ENCODE measurements around the gene PDX1.
"Not testable (repeated sequence)": the region's sequence is repeated elsewhere in the genome, so short reads cannot be mapped to it uniquely, and the experiment has no call there.

Gene PDX1

DNA sequence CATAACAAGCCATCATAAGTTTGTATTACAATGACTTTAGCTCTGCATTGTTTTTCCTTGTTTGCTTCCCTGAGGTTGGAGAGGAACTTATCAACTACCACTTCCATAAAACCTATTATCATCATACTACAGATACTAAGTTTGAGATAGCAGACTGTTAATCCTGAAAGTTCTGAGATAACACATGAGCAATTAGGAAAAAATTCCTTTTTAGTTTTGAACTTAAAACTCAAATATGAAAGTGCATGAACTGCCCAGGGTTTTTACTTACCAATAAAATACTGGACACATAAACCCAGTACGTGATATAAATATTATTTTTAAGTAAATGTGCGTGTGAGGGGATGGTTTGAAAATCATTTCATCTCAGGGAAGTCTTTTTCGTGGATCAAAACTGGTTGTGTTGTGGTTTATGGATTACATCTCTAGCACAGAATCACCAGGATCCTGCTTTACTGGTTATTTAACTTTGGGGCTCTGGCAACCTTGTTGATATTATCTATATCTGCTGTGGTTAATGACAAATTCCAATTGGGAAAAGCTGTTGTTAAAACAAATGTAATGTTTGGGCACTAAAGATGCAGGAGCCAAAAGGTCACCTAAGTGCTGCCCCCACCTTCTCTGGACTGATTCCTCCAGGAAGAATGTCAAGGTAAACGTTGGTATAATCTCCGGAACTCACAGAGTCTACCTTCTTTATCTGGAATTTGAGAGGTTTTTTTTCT is 36.9 kb downstream of the PDX1 start:
- DNase-seq, result no peak

DNA sequence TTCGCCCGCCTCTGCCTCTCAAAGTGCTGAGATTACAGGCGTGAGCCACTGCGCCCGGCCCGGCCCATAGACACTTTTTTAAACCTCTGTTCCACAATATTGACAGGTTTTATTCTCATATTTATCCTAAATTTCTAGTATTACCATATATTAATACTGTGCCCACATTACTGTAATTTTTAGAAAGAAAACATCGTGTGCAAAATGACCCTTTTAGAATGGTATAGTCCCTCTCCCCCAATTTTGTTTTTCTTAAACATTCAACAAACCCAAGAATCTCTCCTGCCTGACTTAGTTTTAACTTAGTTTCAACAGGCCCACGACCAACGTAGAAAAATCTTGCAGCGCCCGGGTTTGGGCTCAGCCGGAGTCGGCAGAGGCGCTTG is 40.2 kb downstream of the PDX1 start:
- no peak for DNase-seq

DNA sequence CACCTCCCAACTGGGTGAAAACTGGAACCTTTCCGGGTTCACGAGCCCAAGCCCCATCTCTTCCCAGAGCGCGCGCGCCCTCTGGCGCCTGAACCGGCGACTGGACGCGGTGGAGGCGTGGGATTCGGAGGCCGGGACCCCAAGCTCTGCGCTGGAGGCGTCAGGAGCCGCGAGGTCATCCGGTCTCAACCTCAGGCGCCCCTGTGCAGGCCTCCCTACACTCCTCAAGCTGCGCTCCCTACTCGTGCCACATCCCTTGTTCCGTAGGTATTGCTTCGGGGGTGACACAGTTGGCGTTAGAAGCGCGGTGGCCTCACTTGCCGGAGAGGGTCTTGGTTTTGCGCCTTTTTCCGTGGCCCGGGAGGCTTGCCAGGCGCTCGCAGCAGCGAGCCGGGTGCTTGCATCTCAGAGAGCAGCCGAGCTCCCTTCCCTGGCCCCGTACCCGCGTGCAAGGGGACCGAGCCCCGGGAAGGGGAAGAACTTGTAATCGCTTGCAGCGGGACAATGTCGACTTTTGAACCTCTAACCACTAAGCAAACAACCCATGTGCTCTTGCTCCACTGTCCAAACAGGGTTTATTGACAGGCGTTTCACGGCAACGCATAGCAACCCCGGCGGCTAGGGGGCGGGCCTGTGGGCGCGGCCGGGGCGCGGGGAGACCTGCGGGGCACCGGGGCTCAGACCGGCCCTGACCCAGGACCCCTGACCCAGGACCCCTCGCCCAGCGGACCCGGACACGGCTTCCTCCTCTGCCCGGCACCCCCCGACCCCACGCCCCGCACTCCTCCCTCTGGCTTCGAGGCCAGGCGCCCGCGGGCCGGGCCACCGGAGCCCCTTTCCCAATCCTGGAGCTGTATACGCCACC is 40.8 kb downstream of the PDX1 start:
- DNase-seq, result no peak

DNA sequence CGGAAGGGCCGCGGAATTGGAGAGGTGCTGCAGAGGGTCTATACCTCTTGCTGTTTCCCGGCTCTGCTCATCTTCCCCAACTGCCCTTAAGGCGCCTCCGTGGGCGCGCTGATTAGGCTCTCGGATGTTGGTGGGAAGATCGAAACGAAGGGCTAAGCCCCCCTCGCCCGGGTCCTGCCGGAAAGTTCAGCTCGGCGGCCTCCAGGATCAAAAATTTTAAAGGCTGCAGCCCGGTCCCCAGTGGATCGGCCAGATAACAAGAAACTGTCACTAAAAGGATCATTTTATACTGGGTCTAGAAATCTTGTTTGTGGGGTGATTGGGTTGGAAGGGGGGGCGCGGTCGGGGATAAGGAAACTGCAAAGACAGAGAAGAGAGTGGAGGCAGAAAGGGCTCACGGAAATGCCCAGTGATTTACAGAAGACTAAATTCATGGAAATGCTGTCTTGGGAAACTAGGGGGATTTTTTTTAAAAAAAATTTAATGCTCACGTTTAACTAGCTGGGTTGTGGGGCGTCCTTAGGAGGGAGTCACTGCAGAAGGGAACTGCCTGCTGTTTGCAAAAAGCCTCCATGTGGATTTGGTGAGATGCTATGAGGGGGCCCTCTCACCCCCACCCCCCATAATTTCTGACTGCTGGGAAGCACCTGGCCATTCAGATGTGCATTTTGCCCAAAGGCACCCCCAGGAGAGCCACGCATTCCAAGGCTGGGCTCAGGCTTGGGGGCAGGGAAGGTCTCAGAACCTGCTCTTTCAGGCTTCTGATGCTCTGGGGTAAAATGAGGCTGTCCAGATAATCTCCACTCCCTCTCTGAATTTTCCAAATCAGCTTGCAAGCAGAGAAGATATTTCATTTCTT is 41.7 kb downstream of the PDX1 start:
- no peak for DNase-seq

DNA sequence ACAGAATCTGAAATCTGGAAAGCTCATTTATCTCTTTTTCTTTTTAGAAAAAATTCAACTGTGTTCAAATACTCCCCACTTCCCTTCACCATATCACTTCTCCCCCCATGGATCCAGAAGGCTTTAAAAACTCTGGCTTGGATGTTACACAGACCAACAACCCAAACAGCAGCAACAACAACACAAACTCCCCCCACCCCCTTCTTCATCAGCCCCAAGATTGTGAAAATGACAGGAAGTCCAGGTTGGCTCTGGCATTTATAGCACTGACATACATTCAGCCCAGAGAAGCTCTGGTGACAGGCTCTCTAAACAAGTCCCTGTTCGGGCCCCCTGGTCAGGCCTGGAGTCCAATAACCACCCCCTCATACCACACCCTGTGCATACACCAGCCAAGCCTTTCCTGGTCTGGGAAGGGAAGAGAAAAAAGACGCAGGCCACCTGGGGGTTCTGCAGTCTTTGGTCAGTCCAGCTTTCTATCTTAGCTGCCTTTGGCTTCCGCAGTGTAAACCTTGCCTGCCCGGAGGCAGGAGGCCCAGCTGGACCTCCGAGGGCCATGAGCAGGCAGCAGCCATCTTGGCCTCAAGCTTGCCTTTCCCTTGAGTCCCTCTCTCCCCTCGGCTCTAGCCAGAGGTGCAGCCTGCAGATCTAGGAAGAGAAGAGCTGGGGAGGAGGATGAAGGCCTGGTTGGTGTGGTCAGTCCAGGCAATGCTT is 42.5 kb downstream of the PDX1 start:
- DNase-seq, result no peak

DNA sequence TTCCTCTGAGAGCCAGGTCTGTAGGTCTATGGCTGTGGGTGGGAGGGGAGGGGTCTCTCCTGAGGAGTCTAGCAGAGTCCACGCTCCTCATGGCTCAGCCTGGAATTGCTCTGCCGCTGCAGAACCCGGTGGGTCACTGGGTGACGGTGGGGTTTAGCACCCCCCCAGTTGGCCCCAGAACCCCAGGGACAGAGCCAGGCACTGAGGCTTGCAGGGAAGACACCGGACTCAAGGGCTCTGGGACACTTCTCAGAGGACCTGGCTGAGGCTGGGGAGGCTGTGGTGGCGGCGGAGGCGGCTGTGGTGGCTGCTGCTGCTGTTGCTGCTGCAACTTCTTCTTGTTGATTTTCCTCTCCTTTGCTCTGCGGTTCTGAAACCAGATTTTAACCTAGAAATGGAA is 43.2 kb downstream of the PDX1 start:
- no peak for DNase-seq

DNA sequence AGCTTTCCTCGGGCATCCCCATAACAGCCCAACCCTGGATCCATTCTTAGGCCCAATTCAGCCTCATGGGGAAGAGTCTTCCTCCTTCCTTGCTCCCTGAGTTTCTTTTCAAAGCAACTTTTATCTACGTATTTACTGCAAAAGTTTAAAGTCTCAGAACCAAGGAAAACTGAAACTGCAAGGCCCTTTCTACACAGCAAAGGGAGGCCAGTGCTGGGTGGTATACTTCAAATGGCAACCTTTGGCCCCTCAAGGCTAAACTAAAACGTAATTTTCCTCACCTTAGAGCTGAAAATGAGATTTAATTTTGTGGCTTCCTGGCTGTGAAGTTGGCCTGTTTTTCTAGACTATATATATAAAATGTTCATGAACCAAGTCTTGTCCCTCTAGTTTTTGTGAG is 43.7 kb downstream of the PDX1 start:
- no peak for DNase-seq

DNA sequence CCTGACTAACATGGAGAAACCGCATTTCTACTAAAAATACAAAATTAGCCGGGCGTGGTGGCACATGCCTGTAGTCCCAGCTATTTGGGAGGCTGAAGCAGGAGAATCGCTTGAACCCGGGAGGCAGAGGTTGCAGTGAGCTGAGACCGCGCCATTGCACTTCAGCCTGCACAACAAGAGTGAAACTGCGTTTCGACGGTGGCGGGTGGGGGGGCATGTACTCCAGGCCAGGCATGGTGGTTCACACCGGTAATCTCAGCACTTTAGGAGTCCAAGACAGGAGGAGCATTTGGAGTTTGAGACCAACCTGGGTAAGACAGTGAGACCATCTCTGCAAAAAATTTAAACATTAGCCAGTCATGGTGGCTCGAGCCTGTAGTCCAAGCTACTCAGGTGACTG is 44.4 kb downstream of the PDX1 start:
- DNase-seq, result not testable (repeated sequence)

DNA sequence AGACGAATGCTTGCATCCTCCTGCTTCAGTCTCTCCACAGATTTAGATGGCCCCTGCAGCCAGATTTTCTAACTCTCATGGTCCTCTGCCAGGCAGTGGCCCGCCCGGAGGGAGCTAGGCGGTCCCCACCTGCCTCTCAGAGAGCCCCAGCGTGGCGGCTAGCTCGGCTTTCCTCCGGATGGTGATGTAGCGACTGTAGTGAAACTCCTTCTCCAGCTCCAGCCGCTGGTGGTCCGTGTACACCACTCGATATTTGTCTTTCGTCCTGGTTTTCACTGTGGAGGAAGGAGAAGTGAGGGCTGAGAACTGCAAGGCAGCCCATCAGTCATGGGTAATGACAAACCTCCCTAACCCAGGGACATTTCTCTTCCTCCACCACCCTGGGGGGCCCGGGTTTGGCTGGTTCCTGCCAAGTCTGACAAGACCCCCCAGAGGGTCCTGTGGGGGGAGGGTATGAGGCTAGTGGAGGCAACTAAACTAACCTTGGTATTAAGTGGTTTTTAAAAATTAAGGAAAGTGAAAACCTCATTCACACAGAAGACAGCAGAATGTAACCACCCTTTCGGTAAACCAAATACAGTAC is 45.0 kb downstream of the PDX1 start:
- no peak for DNase-seq

DNA sequence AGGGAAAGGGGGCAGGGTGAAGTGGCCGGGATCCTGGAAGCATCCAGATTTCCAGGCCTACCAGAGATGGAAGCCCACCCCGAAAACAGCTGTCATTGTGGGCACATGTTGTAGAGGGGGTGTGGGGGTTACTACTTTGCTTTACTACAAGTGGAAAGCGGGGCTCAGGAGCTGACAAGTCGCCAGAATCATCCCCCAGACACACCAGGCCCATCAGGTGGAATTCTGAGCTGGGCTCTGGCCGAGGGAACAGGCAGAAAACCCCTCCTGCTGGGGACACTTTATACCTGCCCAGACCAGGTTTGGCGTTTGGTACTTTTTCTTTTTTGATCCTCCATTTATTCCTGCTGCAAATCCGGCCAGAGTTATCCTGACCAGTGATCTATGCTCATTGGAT is 45.5 kb downstream of the PDX1 start:
- no peak for DNase-seq

DNA sequence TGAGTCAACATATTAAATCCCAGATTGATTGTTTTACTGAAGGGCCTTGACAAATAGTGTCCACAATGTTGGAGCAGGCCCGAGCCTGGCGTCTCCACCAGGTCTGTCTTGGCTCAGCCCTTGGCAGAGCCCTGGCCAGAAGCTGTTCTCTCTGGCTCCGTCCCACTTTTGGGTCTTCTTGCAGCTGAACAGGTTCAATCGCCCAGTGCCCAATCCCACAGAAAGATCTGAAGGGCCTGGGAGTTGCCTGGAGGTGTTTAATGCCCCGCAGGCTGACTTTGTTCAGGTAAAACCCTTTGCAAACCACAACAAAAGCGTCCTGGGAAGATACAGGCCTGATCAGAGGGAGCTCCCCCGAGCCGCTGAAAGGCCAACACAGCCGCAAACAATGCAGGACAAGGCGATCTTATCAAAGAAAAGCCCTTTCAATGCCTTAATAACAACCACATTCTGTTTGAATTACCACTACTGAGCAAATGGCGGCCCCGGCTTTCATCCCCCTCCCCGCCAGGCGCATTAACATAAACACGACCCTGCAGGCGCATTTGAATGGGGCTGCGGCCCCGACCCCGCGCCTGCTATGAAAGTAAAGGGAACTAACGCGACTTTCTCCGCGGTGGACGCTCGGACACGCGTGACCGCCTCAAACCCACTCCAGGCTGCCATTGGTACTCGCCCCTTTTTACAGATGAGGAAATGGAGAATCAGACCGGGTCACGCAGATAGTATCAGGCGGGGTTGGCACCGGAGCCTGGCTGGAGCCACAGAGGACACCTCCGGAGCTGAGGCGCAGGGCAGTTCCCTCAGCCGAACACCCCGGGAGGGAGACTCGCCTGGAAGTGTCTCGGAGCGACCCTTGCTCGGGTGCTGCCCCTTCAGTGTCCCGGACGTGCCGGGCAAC is 46.2 kb downstream of the PDX1 start:
- DNase-seq, result no peak

DNA sequence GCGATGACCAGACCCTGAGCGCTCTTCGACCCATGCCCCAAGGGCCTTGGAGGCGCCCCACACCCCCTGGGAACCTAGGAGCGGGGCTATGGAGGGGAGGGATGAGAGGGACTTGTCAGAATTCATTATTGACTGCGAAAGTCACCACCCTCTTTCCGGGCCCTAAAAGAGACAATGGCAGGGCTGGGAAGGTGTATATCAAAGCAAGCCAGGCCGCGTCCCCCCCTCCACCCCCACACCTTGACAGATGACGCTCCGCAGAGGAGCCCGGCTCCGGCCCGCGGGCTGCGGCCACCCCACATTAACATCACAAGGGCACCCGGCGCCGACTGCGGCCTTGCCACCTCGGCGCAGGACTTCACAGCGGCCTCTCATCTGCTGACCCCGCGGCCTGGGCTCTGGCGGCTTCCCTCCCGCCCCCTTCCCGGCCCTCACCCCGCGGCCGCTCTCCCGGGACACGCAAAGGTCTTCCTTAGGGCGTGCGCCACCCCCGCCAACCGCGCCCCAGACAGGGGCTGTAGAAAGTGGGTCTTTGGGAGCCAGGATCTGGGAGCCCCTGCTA is 46.9 kb downstream of the PDX1 start:
- no peak for DNase-seq

DNA sequence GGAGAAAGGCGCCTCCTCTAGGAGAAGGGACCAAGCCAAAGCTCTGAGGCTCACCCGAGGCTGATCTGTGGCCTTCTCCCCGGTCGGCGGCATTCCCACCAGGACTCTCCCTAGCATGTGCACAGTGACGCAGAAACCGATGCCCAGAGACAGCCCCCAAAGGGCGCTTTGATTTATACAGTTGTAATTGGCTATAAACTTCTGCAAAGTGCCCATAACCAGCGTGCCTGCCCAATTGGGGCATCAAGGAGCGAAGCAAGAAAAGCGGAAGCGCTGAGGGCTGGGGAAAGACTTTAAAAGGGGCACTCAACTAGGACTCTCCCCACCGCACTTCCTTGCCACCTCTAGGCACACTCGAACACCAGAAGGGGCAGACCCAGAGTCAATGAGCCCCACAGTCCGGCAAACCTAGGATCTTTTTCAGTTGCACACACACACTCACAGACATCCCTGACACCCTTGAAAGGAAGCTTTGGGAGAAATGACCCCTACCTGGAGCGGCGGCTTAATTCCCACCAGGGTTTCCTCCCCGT is 47.5 kb downstream of the PDX1 start:
- DNase-seq, result no peak

DNA sequence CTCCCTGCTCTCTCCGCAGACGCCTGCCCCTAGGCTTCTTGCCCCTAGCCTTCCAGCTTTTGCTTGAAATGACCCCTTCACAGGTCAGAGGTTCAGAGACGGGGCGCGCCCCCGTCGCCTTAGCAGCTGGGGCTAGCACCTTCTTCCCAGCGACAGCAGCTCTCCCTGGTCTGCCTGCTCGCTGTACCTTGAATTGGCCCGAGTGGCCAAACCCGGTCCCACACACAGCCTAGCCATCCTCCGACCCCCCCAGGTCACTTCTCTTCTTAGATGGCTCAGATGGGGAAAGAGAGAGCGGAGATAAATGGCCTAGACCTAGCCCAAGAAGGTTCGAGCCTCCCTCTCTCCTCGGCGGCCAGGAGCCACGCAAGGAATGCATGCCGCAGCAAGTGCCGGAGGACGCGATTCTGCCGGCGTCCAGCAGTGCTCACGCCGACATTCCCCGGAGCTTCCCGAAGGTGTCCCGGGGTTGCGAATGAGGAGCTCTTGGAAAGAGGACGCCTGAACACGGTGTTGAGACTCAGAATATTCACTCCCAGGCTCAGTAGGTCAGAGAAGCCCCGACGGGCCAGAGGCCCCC is 48.0 kb downstream of the PDX1 start:
- no peak for DNase-seq

DNA sequence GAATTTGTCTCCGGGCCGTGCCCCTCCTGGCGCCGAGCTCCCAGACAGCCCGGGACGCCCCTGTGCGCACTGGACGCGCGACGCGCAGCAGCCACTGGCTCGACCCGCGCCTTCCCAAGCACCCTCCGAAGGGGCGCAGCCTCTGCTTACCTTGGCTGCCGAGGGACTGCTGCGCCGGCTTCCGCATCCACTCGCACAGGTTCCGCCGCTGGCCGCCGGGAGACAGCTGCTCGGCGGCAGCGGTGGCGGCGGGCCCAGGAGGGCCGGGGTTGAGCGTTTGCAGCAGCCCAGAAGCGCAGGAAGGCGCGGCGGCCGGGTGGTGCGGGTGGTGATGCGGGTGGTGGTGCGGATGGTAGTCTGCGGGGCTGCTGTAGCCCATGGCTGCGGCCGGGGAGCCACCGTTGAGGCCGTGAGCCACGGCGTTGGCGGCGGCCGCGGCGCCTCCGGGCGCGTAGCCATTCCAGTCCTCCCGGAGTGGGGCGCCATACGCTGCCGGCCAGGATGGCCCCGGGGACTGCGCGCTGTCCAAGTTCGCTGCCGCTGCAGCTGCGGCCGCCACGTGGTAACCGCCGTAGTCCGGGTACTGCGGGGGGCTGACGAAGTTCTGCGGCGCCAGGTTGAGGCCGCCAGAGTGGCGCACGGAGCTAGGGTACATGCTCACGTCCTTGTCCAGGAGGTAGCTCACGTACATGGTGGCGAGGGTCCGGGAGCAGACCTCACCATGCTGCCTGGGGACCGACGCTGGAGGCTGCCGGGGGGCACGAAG is 48.7 kb downstream of the PDX1 start:
- DNase-seq, result no peak

DNA sequence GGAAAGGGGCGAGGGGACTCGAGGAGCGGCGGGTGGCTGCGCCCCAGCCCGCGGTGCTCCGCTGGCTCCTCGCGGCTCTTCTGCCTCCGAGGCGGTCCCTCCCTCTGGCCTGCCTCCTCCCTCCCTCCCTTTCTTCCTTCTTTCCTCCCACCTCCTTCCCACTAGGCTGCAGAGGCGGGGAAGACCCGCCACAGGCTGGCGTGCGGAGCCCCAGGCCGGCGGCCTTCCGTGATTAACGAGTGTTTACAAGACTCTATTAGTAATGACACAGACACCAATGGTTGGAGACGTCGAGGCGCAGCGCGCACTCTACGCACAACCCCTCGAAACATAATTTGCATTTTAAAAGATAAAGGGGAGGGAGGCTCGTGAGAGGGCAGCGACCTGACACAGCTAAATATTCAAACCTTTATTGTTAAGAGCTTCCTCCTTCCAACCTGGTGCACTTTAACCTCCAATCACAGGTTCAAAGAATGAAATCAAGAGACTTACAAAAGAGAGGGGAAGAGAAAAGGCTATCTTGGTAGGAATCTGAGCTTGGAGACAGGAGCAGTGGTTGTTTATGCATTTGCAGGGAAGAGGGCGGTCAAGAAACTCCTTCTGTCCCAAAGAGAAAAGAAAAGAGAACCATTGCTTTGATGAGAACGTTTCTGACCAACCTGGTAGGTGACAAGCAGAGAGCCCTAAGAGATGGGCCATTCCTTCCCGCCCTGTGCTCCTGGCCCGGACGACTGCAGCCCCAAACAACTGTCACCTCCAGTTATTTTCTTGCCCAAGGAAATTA is 49.5 kb downstream of the PDX1 start, which contains the start of gene CDX2:
Gene CDX2 (minus strand): TSS at position 234 of the 784 bp plus-strand sequence. CDS start 309 bp downstream, outside the sequence.
- no peak for DNase-seq

DNA sequence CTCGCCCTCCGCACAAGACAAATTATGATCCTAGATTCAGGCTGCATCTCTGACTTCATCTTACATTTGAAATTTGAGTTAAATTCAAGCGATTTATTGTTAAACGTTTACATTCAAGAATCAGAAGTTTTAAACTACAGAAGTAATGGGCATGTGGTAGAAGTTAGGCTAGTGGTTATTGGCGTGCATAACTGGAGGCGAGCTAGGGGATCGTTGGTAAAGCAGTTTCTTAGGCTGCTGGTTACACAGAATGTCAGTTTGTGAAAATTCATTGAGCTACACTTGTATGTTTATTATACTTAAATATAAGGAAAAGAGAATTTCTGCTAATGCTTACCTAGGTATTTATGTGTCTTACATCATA is 50.0 kb downstream of the PDX1 start:
- DNase-seq, result no peak
